SK-N-MC (cell line): Measurements from ENCODE around the gene OR5H14.

Source experiments
- EZH2 ChIP-seq: fragments of 200-600 bp; sonication (generic); IDR thresholded peaks from one replicate; pipeline ENCODE4 v1.6.1; 2017; ENCODE audit warnings: antibody characterized with exemption
- POLR2AphosphoS5 ChIP-seq: IDR thresholded peaks from 2 replicates; pipeline ENCODE4 v1.6.1; 2012; ENCODE audit warnings: mild to moderate bottlenecking, low read depth, low read length, borderline replicate concordance

DNA sequence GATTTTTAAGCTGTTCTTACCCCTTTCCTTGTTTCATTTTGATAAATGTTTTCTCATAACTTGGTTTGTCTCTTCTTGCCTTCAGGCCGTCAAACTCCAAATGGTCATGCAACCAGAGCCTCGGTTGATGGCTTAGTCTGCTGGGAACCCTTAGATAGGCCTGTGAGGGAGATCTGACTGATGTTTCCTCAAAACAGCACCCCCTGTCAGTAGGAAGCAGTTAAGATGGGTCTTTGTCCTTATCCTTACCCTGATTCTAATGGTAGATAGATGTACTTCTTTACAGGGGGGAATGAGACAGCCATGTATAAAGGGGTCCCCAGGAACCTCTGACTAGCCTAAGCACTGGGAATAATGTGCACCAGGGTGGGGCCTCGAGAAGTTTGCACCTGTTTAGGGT lies 33.0 kb upstream of the OR5H14 start:
- TF ChIP-seq EZH2 (no peak), POLR2AphosphoS5 (no peak)
